ENCODE results near the gene ARF3. TPM values are rescaled to one million over a fixed set of nuclear protein-coding genes. Genes with fewer than 3 reads are reported as not detected.

ARF3 gene
- polyA plus RNA-seq, 1 donor (not counting 4 experiments of a cell fraction or from before 2014, with no cell fraction given): 236 TPM

GRCh38 chr12:48934312-48934706, 23.0 kb downstream of the ARF3 start:
- TF ChIP-seq EZH2 (IDR thresholded peaks at IDR 0.05; ENCODE audit: low read length): no peak
- peak; percentile 10 to 44 (median 19) for TF ChIP-seq CTCF (optimal IDR thresholded peaks at IDR 0.05 in 1 of 3, IDR thresholded peaks at IDR 0.05 in 1 of 3, conservative IDR thresholded peaks at IDR 0.05 in 1 of 3; ENCODE audit: extremely low read depth in 1 of 3, insufficient read depth in 2 of 3, low read length in 3 of 3)
- FAIRE-seq (no peak), DNase-seq (ENCODE audit: low read depth, low spot score) (no peak)
- H3K27ac ChIP-seq (ENCODE audit: control insufficient read depth, insufficient read depth, low read length): no peak overlapping the region
- H4K20me1 ChIP-seq (ENCODE audit: control insufficient read depth, extremely low read depth, insufficient read depth, low read length): no peaks in the 10 kb centered on the region
- dilution Hi-C loops (cut with MboI; ENCODE audit: extremely low pct_ligation_motif_present, low sequenced_read_pairs): no loop called here
- H3K4me3 ChIP-seq (ENCODE audit: control insufficient read depth in 2 of 3, extremely low read depth in 1 of 3, insufficient read depth in 2 of 3, low read depth in 1 of 3, low read length in 3 of 3): no peak overlapping the region
- no peaks in the 10 kb centered on the region for H3K79me2 ChIP-seq (ENCODE audit: control insufficient read depth, insufficient read depth, low read length)
- H3K4me1 ChIP-seq (ENCODE audit: control insufficient read depth, extremely low read depth, insufficient read depth, low read length): no peaks in the 10 kb centered on the region
- H3K9me1 ChIP-seq (ENCODE audit: control insufficient read depth, extremely low read depth, insufficient read depth, low read length): no peaks in the 10 kb centered on the region
- H3K4me2 ChIP-seq (ENCODE audit: control insufficient read depth, extremely low read depth, insufficient read depth, low read depth, low read length): no peak overlapping the region
- H2AFZ ChIP-seq (ENCODE audit: control insufficient read depth, low read length): no peak overlapping the region
- no peaks in the 10 kb centered on the region for H3K27me3 ChIP-seq (ENCODE audit: control insufficient read depth, extremely low read depth, insufficient read depth, low read length)
- no peak overlapping the region for H3K9ac ChIP-seq (ENCODE audit: control insufficient read depth, extremely low read depth, insufficient read depth, low read length)
- no peaks in the 10 kb centered on the region for H3K9me3 ChIP-seq (ENCODE audit: control insufficient read depth, low read depth, low read length)
- peaks cover 51 to 54% of the 10 kb centered on the region in 2 experiments for H3K36me3 ChIP-seq (ENCODE audit: control insufficient read depth in 2 of 2, extremely low read depth in 1 of 2, insufficient read depth in 2 of 2, low read length in 2 of 2)

GRCh38 chr12:48933664-48934311, 23.5 kb downstream of the ARF3 start:
- Histone ChIP-seq H3K9me3 (ENCODE audit: control insufficient read depth, low read depth, low read length) (no peaks in the 10 kb centered on the region), H4K20me1 (ENCODE audit: control insufficient read depth, extremely low read depth, insufficient read depth, low read length) (no peaks in the 10 kb centered on the region), H2AFZ (ENCODE audit: control insufficient read depth, low read length) (no peak overlapping the region), H3K9me1 (ENCODE audit: control insufficient read depth, extremely low read depth, insufficient read depth, low read length) (no peaks in the 10 kb centered on the region), H3K4me2 (ENCODE audit: control insufficient read depth, extremely low read depth, insufficient read depth, low read depth, low read length) (no peak overlapping the region), H3K9ac (ENCODE audit: control insufficient read depth, extremely low read depth, insufficient read depth, low read length) (no peak overlapping the region), H3K79me2 (ENCODE audit: control insufficient read depth, insufficient read depth, low read length) (no peaks in the 10 kb centered on the region), H3K27ac (ENCODE audit: control insufficient read depth, insufficient read depth, low read length) (no peak overlapping the region), H3K27me3 (ENCODE audit: control insufficient read depth, extremely low read depth, insufficient read depth, low read length) (no peaks in the 10 kb centered on the region), H3K4me1 (ENCODE audit: control insufficient read depth, extremely low read depth, insufficient read depth, low read length) (no peaks in the 10 kb centered on the region), H3K4me3 (ENCODE audit: control insufficient read depth in 2 of 3, extremely low read depth in 1 of 3, insufficient read depth in 2 of 3, low read depth in 1 of 3, low read length in 3 of 3) (no peak overlapping the region), H3K36me3 (ENCODE audit: control insufficient read depth in 2 of 2, extremely low read depth in 1 of 2, insufficient read depth in 2 of 2, low read length in 2 of 2) (peaks cover 45 to 51% of the 10 kb centered on the region in 2 experiments)
- DNase-seq (ENCODE audit: low read depth, low spot score): no peak
- no peak for FAIRE-seq
- TF ChIP-seq EZH2 (IDR thresholded peaks at IDR 0.05; ENCODE audit: low read length) (no peak), CTCF (optimal IDR thresholded peaks at IDR 0.05 in 1 of 3, IDR thresholded peaks at IDR 0.05 in 1 of 3, conservative IDR thresholded peaks at IDR 0.05 in 1 of 3; ENCODE audit: extremely low read depth in 1 of 3, insufficient read depth in 2 of 3, low read length in 3 of 3) (no peak)
- dilution Hi-C loops (cut with MboI; ENCODE audit: extremely low pct_ligation_motif_present, low sequenced_read_pairs): no loop called here
